Kidney (tissue), 14 donors: ENCODE results near the gene KCNQ1. TPM values are rescaled to one million over a fixed set of nuclear protein-coding genes. Genes with fewer than 3 reads are reported as not detected.

Experiments used
- DNase-seq, 5 donors: peaks; one replicate each; pipeline ENCODE4 v3.0.0-alpha.2; 2013 to 2020
- FAIRE-seq: peaks from 2 replicates; lab custom pipeline; 2012; peaks lifted over from hg19 to GRCh38; lab: Jason Lieb, UNC
- H3K27ac ChIP-seq, 2 donors: one replicate each; pipeline ENCODE4 v1.7.0; 2013; ENCODE audit warnings: low read depth in 2 of 2, low read length in 2 of 2, inconsistent platforms in 1 of 2
- H3K27me3 ChIP-seq: one replicate; pipeline ENCODE4 v1.7.1; 2013; ENCODE audit warnings: low read length, inconsistent platforms; ENCODE audit not compliant: control insufficient read depth, insufficient read depth
- H3K36me3 ChIP-seq, 3 donors: one replicate each; pipeline versions ENCODE4 v1.7.0 to v1.7.1; 2013; ENCODE audit warnings: low read length in 3 of 3, control low read depth in 1 of 3, inconsistent platforms in 1 of 3; ENCODE audit not compliant: insufficient read depth in 3 of 3, control insufficient read depth in 2 of 3
- H3K4me1 ChIP-seq, 3 donors: one replicate each; pipeline versions ENCODE4 v1.7.0 to v1.7.1; 2013; ENCODE audit warnings: low read length in 3 of 3, inconsistent platforms in 1 of 3, low read depth in 1 of 3; ENCODE audit not compliant: control insufficient read depth in 2 of 3, insufficient read depth in 2 of 3
- H3K4me3 ChIP-seq, 3 donors: one replicate each; pipeline versions ENCODE4 v1.7.0 to v1.8.1; 2013; ENCODE audit warnings: low read length in 3 of 3, control low read depth in 1 of 3, inconsistent platforms in 1 of 3
- H3K9ac ChIP-seq, 3 donors: one replicate each; pipeline versions ENCODE4 v1.7.0 to v1.7.1; 2013; ENCODE audit warnings: low read length in 3 of 3, control low read depth in 1 of 3, inconsistent platforms in 1 of 3
- H3K9me3 ChIP-seq, 3 donors: one replicate each; pipeline versions ENCODE4 v1.7.0 to v1.7.1; 2013; ENCODE audit warnings: low read length in 3 of 3, control low read depth in 1 of 3, inconsistent platforms in 1 of 3; ENCODE audit not compliant: control insufficient read depth in 2 of 3, insufficient read depth in 1 of 3
- CTCF ChIP-seq: IDR thresholded peaks from 3 replicates; pipeline ENCODE4 v1.5.1; 2012; ENCODE audit warnings: mild to moderate bottlenecking, moderate library complexity, borderline replicate concordance; ENCODE audit not compliant: insufficient read depth; ENCODE audit errors: extremely low read depth
- intact Hi-C: fragments of 100-400 bp; cut with DNase I; formaldehyde crosslinking; loops from one replicate; pipeline ENCODE4 v1.11.1; 2022
- polyA plus RNA-seq: library from polyadenylated mRNA; stranded (reverse); fragments of 350-450 nt; fragmentation: Illumina TruSeq; extraction: RNeasy Lipid Tissue Mini Kit (QIAGEN cat#74804); gene quantifications from one replicate; pipeline ENCODE4 v1.2.3, GENCODE V29; 2014; ENCODE audit warnings: low read depth, low replicate concordance; ENCODE audit not compliant: insufficient read depth
- total RNA-seq: library from RNA; stranded (reverse); fragmentation: NEBNext Ultra II Directional; extraction: Animal tissue kit (Norgen Biotek cat#: 25700); gene quantifications from one replicate; pipeline ENCODE4 v1.2.1, GENCODE V29; 2021
- donor health status: control.
- donor health status: control.
- donor health status: control.
- donor health status: control.
- donor health status: control.
- donor health status: DM: yes; HTN: yes; CAD: no.
- donor health status: Normal renal cell carcinoma (clear cell type).

The KCNQ1 gene
- total and polyA plus RNA-seq, 2 donors from 2014 or later, result 45.5 to 49.4 TPM

GRCh38 chr11:2838091-2838490 lies 393.3 kb downstream of the KCNQ1 start:
- no peak overlapping the region for H3K4me3 ChIP-seq
- no peak for FAIRE-seq
- intact Hi-C loops, result no loop called here
- peaks cover 0 to 4% (median 0%) of the 10 kb centered on the region in 3 donors for H3K4me1 ChIP-seq
- DNase-seq, result peak in 1 of 5 donors; percentile 60
- H3K9me3 ChIP-seq, result no peaks in the 10 kb centered on the region
- TF ChIP-seq CTCF, result no peak
- H3K9ac ChIP-seq, result no peak overlapping the region
- H3K27me3 ChIP-seq, result no peaks in the 10 kb centered on the region
- no peak overlapping the region for H3K27ac ChIP-seq
- H3K36me3 ChIP-seq, result no peaks in the 10 kb centered on the region

DNA sequence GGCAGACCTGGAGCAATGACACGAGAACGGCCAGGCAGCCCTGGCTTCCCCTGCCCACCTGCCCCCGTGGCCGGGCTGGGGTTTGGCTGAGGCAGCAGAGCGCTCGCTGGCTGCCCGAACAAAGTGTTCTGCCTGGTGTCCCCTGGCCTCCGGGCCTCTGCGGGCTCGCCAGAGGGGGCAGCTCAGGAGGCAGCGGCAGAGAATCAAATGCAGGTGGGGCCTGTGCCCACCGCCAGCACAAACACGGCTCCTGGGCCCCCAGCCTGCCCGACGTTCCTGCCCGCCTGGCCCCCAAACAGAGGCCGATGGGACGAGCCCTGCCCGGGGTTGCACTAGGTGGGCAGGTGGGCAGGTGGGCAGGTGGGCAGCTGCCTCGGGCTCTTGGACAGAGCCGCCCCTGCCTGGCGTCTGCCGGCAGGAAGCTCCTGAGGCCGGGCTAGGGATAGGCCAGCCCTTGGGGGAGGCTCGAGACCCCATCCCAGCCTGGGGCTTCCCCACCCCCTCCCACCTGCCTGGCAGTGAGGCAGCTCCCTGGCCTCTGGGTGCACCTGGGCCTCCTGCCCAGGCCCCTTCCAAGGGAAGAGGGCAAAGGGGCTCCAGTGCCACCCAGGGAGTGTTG lies 394.0 kb downstream of the KCNQ1 start:
- no peaks in the 10 kb centered on the region for H3K27me3 ChIP-seq
- H3K9ac ChIP-seq, result no peak overlapping the region
- H3K9me3 ChIP-seq, result no peaks in the 10 kb centered on the region
- no peaks in the 10 kb centered on the region for H3K36me3 ChIP-seq
- H3K27ac ChIP-seq, result no peak overlapping the region
- peaks cover 0 to 4% (median 0%) of the 10 kb centered on the region in 3 donors for H3K4me1 ChIP-seq
- no peak for FAIRE-seq
- no peak for TF ChIP-seq CTCF
- H3K4me3 ChIP-seq, result no peak overlapping the region
- DNase-seq, result peak in 1 of 5 donors; percentile 61
- intact Hi-C loops, result no loop called here

GRCh38 chr11:2839395-2839943 lies 394.7 kb downstream of the KCNQ1 start:
- intact Hi-C loops, result no loop called here
- no peaks in the 10 kb centered on the region for H3K9me3 ChIP-seq
- no peak for FAIRE-seq

More at GRCh38 chr11:2839395-2839943, 394.7 kb downstream of the KCNQ1 start:
- DNase-seq, result peak in 3 of 5 donors; percentile 30 to 75 (median 42)
- H3K4me1 ChIP-seq, result peaks cover 0 to 4% (median 0%) of the 10 kb centered on the region in 3 donors
- H3K4me3 ChIP-seq, result no peak overlapping the region
- H3K27me3 ChIP-seq, result no peaks in the 10 kb centered on the region
- no peak overlapping the region for H3K9ac ChIP-seq
- H3K27ac ChIP-seq, result no peak overlapping the region
- TF ChIP-seq CTCF, result no peak
- no peaks in the 10 kb centered on the region for H3K36me3 ChIP-seq
